HG03066 (cell line): ENCODE data around the gene SRMS.
"Not testable (repeated sequence)": the region's sequence is repeated elsewhere in the genome, so short reads cannot be mapped to it uniquely, and the experiment has no call there.

Source experiments
- ATAC-seq: cut with Tn5 transposase; IDR thresholded peaks from one replicate; pipeline ENCODE4 v1.9.1; 2021; ENCODE audit warnings: low read depth; ENCODE audit not compliant: unreplicated experiment

The SRMS gene

DNA sequence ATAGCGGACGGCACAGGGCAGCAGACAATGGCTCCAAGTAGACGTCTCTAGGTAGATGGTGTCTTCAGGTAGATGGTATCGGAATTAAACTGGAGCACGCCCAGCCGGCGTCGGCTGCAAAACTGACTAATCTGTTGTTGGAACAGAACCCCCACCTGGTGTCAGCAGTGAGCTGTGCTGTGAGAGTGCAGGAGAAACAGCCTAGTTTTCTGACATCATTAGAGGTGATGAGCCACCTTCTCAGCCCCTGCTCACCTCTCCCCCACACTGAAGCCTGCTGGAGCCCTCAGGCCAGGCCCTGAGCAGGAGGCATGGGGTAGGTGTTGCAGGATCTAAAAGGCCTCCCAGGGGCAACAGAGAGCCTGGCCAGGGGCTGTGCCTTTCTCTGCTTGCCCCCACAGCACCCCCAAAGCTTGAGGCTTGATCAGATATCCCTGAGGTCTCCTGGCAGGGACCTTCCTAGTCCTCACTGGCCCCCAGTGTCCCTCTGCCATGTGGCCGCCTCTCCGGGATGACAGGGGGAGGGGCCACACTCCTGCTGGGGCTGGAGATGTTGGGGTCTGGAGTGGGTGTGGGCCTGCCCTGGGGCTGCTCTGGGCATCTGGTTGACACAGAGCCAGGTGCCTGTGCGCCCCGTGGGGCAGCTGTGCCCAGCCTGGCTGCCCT lies 33.4 kb upstream of the SRMS start:
- no peak for ATAC-seq

DNA sequence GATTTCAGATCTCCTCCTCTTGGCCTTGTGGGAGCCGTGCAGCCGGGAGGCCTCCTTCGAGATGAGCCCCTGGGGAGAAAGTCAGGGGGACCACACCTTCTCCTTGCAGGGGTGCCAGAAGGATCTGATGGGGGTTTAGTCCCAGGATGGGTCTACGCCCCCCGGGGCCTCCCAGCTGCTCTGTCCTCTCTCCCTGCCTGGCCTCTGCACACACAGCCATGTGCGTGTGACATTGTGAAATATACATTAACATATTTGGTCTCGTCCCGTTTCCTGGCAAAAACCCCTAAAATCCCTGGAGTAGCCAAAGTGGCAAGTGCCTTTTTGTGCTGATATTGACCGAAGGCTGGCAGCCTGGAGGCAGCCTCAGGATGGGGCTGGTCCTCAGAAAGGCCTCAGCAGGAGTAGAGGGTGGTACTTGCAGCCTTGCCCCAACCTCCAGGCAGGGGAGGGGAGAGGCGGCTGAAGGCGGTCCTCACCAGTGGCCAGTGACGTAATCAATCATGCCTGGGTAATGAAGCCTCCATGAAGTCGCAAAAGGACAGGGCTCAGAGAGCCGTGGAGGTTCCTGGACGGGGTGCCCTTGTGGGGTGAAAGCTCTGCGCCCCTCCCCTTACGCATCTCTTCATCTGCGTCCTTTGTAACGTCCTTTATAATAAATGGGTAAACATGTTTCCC lies 31.6 kb upstream of the SRMS start:
- ATAC-seq = no peak

- no peak for ATAC-seq
These were observed 30.9 kb upstream of the SRMS start for GRCh38 chr20:63578224-63579016.

- ATAC-seq = no peak
These were observed 29.9 kb upstream of the SRMS start for GRCh38 chr20:63577317-63577894.

DNA sequence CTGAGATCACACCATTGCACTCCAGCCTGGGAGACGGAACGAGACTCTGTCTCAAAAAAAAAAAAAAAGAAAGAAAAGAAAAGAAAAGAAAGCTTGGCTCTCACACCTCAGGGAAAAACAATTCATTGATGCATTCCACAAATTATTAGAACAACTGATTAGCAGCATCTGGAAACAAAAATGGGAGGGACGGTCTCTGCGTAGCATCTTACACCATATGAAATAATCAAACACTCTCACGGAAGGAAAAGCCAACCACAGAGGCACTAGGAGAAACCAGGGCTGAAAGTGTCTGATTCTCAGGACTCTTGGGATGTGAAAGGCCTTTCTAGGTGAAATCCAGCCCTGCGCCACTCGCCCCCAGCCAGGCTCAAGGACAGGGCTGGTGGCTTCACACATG lies 28.8 kb upstream of the SRMS start:
- no peak for ATAC-seq

DNA sequence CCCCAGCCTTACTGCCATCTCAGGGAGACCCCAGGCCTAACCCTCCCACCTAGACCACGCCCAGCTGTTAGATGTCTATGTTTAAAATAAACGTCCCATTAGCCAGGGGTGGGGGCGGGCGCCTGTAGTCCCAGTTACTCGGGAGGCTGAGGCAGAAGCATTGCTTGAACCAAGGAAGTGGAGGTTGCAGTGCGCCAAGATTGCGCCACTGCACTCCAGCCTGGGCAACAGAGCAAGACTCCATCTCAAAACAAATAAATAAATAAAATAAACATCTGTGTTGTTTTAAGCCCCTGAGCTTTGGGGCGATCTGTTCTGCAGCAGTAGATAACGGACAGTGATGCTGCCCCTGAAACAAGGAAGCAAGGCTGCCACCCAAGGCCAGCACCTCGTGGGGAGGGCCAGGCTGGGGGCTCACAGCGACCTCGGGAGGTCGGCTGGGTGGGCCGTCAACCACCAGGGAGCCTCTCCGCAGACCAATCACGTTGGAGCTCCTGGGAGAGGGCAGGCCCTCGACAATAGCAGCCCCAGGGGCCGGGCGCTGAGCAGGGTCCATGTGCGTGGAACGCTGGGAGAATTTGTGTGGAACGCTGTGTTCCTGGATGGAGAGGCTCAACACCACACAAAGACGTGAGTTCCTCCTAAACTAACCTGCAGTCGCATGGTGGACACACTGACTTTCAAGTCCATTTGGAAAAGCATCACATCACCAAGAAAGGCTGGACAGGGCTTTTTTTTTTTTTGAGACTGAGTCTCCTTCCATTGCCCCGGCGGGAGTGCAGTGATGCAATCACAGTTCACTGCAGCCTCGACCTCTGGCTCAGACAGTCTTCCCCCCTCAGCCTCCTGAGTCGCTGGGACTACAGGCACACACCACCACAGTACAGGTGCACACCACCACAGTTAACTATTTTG lies 27.5 kb upstream of the SRMS start:
- no peak for ATAC-seq

GRCh38 chr20:63574156-63574828 lies 26.7 kb upstream of the SRMS start, which contains the start of gene HELZ2:
HELZ2 (minus strand) TSS chr20:63574239; CDS start chr20:63572385, 1,854 bp downstream.
- no peak for ATAC-seq

GRCh38 chr20:63573647-63574131 lies 26.1 kb upstream of the SRMS start:
- no peak for ATAC-seq

GRCh38 chr20:63572788-63573646 lies 25.5 kb upstream of the SRMS start:
- ATAC-seq = no peak

DNA sequence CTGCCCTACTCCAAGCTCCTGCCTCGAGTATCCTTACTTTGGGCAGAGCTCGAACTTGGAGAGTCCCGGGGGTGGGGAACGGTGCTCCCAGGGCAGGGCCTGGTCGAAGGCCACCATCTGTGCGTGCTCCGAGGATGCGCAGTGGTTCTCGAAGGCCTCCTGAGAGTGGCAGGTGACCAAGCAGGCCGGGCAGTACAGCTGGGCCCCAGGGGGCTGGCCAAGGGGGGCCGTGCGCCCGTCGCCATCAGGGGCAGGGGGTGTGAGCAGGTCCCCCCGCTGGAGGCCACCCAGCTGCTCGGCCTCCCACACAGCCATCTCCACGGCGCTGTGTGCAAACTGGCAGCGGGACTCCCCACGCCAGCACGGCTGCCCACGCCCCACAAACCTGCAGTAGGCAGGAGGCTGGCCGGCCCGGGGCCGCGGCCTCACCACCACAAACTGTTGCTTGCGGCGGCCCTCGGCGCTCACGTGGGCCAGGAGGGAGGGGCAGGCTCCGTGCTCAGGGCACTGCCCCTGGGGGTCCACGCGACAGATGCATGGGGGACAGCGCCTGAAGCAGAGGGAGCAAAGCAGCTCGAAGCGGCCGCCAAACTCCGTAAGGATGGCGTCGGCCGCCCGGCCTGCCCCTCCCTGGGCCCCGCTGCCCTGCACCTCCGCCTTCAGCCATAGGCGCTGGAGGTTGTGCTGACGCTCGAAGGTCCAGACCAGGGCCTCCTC lies 24.7 kb upstream of the SRMS start:
- no peak for ATAC-seq

- ATAC-seq = not testable (repeated sequence)
These were observed 23.5 kb upstream of the SRMS start for GRCh38 chr20:63571087-63571478.

DNA sequence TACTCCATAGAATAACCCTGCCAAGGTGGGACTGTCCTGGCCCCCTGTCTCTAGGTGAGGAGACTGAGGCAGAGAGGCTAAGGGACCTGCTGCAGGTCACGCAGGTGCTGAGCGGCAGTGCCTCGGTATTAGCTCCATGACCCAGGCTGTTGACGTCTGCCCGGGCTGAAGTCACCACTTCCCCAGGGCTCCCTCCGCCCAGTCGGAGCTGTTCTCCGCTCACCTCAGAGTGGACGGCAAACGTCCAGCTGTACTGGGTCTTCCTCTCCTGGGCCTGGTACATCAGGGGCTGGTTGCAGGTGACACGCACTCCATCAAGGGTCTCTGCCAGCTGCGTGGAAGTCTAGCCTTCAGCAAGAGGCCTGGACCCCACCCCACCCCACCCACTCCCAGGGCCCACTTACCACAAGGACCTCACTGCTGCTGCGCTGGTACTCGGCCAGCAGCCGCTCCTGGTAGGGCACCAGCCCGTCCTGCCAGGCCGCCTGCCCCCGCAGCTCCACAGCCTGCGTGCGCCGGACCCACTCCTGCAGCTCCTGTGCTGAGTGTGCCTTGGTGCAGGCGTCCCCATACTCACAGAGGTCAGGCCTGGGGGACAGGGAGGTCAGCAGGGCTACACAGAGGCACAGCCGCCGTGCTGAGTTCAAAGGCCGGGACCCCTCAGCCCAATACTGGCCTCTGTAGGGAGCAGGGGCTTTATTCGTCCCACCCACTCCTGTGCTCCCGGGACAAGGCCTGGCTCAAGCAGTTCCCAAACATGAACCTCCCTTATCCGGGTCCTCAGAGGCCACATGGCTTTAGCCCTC lies 22.9 kb upstream of the SRMS start:
- ATAC-seq = no peak

- ATAC-seq = no peak
These were observed 21.7 kb upstream of the SRMS start for GRCh38 chr20:63568986-63569949.

DNA sequence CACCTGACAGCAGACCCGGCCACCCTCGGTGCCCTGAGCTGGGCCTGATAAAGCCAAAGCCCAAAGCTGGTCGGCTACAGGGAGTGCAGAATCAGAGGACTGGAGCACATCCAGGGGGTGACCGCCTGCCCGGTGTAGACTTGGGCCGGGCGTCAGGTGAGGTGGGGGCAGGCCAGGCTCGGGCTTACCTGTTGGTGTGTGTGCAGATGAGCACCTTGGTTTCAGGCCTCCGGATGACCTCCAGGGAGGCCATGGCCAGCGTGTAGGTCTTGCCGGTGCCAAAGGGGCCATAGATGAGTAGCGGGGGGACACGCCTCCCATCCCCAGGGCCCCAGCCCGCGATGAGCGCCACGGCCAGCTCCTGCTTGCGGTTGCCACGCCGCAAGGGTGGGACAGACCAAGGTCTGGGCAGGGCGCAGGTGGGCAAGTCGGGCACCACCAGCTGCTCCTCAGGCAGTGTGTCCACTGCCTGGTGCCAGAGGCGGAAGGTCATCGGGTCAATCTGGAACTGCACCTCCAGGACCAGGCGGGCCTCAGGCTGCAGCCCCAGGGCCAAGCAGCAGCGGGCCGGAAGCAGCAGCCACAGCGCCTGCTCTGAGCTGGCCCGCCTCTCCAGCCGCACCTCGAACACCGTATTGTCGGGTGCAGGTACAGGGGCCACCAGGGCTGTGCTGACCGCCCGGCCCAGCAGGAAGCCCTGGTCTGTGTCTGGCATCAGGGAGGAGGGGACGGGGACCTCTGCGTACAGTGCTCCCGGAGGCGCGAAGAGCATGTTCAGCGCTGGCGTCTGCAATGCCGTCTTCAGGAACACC lies 20.8 kb upstream of the SRMS start:
- no peak for ATAC-seq
